Liver (tissue), 2 donors: ENCODE data around the gene ZFP62.

Source experiments
- NR2F2 ChIP-seq: IDR thresholded peaks from 2 replicates; pipeline ENCODE4 v1.6.1; 2016; ENCODE audit warnings: antibody characterized with exemption
- TF ChIP-seq, protein P1 (sequence below): IDR thresholded peaks from 2 replicates; pipeline ENCODE4 v1.6.1; 2016; ENCODE audit warnings: antibody characterized with exemption
- donor health status: healthy.

DNA sequence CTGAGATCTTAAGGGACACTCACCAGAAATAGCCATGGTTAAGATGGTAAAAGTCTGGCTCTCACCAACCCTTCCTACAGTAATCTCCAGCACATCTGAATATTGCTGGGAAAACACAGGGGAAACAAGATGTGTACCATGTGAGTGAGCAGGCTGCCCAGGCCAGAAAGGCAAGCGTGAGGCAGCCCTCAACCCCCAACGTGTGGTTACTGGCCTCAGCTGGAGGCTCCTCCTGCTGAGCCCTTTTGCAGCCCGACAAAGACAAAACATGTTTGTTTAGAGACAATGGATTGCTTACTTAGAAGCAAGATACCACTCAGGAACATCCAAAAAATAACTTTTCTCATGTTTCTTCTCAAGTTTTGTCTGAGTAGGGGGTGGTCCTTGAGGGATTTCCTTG, 16.6 kb downstream of the ZFP62 start:
- TF ChIP-seq, protein P1, sequence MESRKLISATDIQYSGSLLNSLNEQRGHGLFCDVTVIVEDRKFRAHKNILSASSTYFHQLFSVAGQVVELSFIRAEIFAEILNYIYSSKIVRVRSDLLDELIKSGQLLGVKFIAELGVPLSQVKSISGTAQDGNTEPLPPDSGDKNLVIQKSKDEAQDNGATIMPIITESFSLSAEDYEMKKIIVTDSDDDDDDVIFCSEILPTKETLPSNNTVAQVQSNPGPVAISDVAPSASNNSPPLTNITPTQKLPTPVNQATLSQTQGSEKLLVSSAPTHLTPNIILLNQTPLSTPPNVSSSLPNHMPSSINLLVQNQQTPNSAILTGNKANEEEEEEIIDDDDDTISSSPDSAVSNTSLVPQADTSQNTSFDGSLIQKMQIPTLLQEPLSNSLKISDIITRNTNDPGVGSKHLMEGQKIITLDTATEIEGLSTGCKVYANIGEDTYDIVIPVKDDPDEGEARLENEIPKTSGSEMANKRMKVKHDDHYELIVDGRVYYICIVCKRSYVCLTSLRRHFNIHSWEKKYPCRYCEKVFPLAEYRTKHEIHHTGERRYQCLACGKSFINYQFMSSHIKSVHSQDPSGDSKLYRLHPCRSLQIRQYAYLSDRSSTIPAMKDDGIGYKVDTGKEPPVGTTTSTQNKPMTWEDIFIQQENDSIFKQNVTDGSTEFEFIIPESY = no peak
- no peak for TF ChIP-seq NR2F2
